Urinary bladder (tissue), 4 donors: ENCODE measurements around the gene SUFU. TPM values are rescaled to one million over a fixed set of nuclear protein-coding genes. Genes with fewer than 3 reads are reported as not detected.

Experiments
- DNase-seq: peaks from one replicate; pipeline ENCODE4 v3.0.0-alpha.2; 2015; ENCODE audit errors: extremely low spot score
- H3K27ac ChIP-seq: one replicate; pipeline ENCODE4 v1.5.1; 2013; ENCODE audit warnings: low read depth, mild to moderate bottlenecking, moderate library complexity
- H3K36me3 ChIP-seq: one replicate; pipeline ENCODE4 v1.6.1; 2013; ENCODE audit warnings: mild to moderate bottlenecking, moderate library complexity; ENCODE audit not compliant: insufficient read depth
- H3K4me1 ChIP-seq: one replicate; pipeline ENCODE4 v1.6.1; 2013; ENCODE audit warnings: mild to moderate bottlenecking, moderate library complexity; ENCODE audit not compliant: insufficient read depth
- H3K4me3 ChIP-seq: one replicate; pipeline ENCODE4 v1.5.1; 2013; ENCODE audit warnings: low read depth, low read length
- WGBS: extraction: QIAGEN DNeasy Blood & Tissue Kit; methylation state at CpG from one replicate; pipeline ENCODE4 v1.1.7; 2013; 5-methylcytosine and 5-hydroxymethylcytosine counted together
- polyA plus RNA-seq: library from polyadenylated mRNA; stranded (reverse); fragments of 200-250 nt; gene quantifications from one replicate; pipeline ENCODE4 v1.2.3, GENCODE V29; 2013
- total RNA-seq: library from RNA; depleted of rRNA; stranded (reverse); fragments of >200 nt; gene quantifications from one replicate; pipeline ENCODE4 v1.2.3, GENCODE V29; 2014
- donor health status: healthy with polysubstance abuse.
- donor health status: healthy.

SUFU gene
- total and polyA plus RNA-seq, 2 donors: 8.1 to 11.2 TPM

DNA sequence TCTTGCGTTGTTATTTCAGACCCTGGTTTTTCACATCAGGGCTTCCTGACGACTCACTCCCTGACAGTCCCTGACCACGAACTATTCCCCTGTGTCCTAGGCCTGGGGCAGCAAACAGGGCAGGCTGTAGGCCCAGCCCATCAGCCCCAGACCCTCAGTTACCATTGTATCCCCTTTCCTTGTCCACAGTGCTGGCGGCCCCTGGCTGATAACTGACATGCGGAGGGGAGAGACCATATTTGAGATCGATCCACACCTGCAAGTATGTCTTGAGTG, 90.0 kb downstream of the SUFU start:
- no peak overlapping the region for H3K4me3 ChIP-seq
- H3K27ac ChIP-seq: no peak overlapping the region
- WGBS: 91% methylated on average over 6 of the region's 6 CpGs
- H3K4me1 ChIP-seq: peaks cover 2% of the 10 kb centered on the region
- no peak for DNase-seq
- H3K36me3 ChIP-seq: no peaks in the 10 kb centered on the region

DNA sequence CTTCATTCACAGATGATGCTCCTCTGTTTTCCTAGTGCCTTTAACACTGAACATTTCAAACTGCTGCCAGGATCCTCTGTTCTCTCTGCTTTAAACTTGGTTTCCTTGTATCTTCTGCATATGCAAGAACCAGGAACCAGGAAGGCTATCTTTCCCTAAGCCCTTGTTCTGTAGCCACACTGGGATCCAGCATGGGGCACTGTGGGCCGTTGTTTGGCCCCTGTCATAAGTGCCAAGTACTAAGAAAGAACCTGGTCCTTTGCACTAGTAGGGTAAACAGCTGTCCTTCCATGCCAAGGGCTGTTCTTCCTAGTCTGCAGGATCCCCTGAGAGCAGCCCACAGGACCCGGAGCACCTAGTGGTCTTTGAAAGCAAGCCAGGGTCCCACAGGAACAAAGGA, 91.5 kb downstream of the SUFU start:
- H3K4me1 ChIP-seq: peaks cover 2% of the 10 kb centered on the region
- H3K4me3 ChIP-seq: no peak overlapping the region
- 45% methylated on average over 2 of the region's 2 CpGs for WGBS
- no peak for DNase-seq
- no peaks in the 10 kb centered on the region for H3K36me3 ChIP-seq
- H3K27ac ChIP-seq: no peak overlapping the region

DNA sequence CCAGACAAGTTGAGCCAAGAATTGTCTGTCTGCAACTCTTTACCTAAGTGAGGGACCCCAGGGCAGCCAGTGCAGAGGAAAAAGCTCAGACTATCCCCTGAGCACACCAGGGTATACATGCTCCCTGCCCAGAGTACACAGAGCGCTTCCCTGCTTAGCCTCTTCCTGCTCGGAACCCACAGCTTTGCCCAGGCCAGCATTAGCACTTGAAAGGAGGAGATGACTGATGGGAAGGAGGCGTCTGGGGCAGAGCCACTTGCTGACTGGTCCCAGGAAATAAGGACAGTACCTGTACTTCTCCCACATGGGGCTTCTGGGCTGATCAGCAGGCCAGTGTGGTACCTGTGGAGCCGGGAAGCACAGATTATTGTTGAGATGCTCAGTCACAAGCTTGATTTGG, 92.1 kb downstream of the SUFU start:
- Histone ChIP-seq H3K27ac (no peak overlapping the region), H3K4me1 (peaks cover 2% of the 10 kb centered on the region), H3K36me3 (no peaks in the 10 kb centered on the region), H3K4me3 (no peak overlapping the region)
- WGBS: 81% methylated on average over 4 of the region's 4 CpGs
- no peak for DNase-seq

DNA sequence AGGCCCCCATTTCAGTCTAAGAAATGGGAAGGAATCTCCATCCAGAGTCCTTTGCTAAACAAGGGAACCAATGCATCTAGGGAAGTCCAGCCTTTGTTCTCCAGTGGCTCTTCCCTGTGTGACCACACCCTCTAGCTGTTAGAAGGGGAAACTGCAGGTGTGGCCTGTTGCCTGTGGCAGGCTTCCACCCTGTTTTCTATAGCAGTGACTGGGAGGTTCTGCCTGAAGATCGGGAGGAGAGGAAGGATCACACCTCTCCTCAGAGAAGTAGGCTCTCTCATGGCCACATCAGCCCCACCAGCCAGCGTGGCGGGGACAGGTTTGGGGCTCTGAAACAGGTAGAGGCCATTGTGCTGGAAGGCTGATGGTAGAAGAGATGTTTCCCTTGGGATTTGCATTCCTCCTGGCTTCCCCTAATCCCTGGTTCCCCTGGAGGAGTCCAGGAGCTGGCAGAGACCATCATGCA, 92.8 kb downstream of the SUFU start:
- no peak for DNase-seq
- 58% methylated on average over 3 of the region's 3 CpGs for WGBS
- Histone ChIP-seq H3K27ac (no peak overlapping the region), H3K4me1 (peaks cover 2% of the 10 kb centered on the region), H3K4me3 (no peak overlapping the region), H3K36me3 (no peaks in the 10 kb centered on the region)

DNA sequence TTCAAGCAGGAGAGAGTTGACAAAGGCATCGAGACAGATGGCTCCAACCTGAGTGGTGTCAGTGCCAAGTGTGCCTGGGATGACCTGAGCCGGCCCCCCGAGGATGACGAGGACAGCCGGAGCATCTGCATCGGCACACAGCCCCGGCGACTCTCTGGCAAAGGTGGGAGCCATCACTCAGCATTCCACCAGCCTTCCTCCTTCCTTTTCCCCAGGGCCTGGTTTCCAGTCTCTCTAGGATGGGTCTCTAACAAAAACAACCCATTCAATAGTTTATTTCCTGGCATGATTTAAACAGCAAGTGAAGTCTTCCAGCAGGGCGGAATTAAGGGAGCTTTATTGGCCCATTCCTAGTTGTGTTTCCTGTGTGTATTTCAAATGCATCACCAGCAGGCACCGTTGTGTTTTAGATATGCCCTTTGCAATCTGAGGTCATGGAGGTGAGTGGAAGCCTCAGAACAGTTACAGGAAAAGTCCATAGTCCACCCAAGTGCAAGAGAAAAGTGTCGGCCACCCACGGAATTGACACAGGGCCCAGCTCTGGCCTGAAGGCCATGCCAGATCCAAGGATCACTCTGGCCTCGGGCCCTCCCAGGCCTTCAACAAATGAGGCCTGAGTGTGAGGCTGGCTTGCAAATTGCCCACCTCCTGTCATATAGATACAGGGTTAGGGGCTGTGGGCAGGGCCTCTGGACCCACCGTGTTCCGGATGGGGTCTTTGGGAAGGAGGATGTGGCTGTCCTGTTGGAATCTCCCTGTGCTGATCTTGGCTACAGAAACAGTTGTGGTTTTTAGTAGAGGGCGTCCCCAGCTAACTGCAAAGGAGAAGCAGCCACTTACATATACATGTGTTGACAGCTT, 93.6 kb downstream of the SUFU start:
- 40% methylated on average over 16 of the region's 16 CpGs for WGBS
- DNase-seq: no peak
- H3K36me3 ChIP-seq: no peaks in the 10 kb centered on the region
- H3K4me1 ChIP-seq: peaks cover 2% of the 10 kb centered on the region
- H3K4me3 ChIP-seq: no peak overlapping the region
- H3K27ac ChIP-seq: no peak overlapping the region

DNA sequence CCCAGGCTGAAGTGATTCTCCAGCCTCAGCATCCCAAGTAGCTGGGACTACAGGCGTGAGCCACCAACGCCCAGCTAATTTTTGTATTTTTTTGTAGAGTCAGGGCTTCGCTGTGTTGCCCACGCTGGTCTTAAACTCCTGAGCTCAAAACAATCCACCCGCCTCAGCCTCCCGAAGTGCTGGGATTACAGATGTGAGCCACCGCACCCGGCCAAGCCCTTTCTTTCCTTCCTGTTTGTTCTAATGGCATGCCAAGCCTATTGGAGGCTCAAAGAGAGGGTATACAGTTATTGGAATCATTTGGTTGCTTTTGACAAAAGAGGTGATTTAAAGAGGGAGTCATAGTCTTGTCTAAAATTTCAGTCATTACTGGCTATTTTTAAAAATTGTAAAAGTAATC, 94.5 kb downstream of the SUFU start:
- H3K36me3 ChIP-seq: no peaks in the 10 kb centered on the region
- peaks cover 2% of the 10 kb centered on the region for H3K4me1 ChIP-seq
- no peak overlapping the region for H3K4me3 ChIP-seq
- peak overlapping the region; percentile 41 for H3K27ac ChIP-seq
- WGBS: 72% methylated on average over 8 of the region's 8 CpGs
- DNase-seq: no peak

DNA sequence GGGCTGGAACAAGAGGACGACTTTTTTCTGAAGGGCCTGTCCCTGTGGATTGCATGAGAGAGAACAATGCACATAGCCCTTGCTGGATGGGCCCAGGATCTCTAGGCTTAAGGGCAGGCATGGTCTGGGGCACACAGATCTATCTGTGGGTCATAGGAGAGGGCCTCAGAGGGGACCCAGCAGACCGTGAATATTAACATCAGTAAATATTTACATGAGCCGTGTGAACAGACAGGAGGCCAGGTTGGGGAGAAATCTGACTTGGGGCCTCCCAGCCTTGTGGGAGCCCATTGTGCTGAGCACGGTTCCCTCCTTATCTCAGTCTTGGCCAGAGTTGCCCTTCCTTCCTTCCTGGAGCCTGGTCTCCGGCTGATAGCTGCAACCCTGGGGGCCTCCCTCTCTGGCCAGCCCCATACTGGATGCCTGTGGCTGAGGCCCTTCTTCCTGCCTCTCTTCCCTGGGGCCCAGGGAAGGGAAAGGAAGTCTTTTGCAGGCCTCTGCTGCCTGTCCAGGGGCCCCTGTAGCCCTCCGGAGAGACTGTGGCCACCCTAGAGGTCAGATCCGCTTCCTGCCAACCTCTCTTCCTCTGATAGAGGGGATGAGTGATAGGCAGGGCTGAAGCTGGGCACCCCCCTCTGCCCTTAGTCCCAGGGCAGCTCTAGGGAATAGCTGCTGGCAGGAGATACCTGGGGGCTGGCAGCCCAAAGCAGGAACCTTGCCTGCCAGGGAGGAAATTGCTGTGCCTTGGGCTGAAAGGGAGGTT, 96.0 kb downstream of the SUFU start:
- 58% methylated on average over 7 of the region's 7 CpGs for WGBS
- Histone ChIP-seq H3K27ac (no peak overlapping the region), H3K36me3 (no peaks in the 10 kb centered on the region), H3K4me3 (no peak overlapping the region), H3K4me1 (peaks cover 2% of the 10 kb centered on the region)
- no peak for DNase-seq

DNA sequence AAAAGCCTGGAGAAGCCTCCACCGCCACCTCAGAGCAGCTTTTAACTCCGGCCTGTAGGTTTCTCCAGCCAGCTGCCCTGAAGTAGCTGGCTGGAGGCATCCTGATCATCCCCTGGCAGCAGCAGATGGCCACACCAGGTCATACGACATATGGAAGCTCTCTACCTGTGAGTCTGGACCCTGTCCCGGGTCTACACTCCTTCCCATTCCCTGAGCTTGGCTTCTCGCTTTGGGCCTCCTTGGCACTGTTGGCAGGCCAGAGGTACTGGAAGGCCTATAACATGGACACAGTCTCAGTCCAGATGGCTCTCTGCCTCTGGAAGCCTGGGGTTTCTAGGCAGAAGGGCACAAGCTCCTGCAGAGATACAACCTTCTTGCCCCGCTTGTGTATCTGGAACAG, 97.0 kb downstream of the SUFU start:
- H3K4me1 ChIP-seq: peaks cover 2% of the 10 kb centered on the region
- no peak overlapping the region for H3K4me3 ChIP-seq
- no peak overlapping the region for H3K27ac ChIP-seq
- no peaks in the 10 kb centered on the region for H3K36me3 ChIP-seq
- WGBS: 92% methylated on average over 6 of the region's 6 CpGs
- DNase-seq: no peak

DNA sequence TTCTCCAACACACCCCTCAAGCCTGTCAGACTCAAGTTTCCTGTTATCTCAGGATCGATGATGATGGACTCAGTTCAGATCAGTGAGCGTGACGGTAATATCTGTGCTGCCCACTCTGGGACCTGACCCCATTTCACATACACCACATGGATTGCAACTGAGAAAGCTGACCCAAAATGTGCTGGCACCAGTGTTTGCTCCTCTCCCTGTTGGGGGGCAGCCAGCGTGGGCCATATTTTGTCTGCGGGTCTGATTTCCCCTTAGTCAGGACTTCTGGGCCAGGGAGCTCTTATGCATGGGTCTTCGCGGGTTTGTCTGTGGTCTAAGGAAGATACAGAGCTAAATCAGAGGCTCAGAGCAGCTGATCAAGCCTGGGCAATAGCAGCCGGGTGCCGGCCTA, 97.9 kb downstream of the SUFU start:
- H3K4me3 ChIP-seq: no peak overlapping the region
- 93% methylated on average over 9 of the region's 9 CpGs for WGBS
- peaks cover 2% of the 10 kb centered on the region for H3K4me1 ChIP-seq
- DNase-seq: no peak
- no peak overlapping the region for H3K27ac ChIP-seq
- no peaks in the 10 kb centered on the region for H3K36me3 ChIP-seq

DNA sequence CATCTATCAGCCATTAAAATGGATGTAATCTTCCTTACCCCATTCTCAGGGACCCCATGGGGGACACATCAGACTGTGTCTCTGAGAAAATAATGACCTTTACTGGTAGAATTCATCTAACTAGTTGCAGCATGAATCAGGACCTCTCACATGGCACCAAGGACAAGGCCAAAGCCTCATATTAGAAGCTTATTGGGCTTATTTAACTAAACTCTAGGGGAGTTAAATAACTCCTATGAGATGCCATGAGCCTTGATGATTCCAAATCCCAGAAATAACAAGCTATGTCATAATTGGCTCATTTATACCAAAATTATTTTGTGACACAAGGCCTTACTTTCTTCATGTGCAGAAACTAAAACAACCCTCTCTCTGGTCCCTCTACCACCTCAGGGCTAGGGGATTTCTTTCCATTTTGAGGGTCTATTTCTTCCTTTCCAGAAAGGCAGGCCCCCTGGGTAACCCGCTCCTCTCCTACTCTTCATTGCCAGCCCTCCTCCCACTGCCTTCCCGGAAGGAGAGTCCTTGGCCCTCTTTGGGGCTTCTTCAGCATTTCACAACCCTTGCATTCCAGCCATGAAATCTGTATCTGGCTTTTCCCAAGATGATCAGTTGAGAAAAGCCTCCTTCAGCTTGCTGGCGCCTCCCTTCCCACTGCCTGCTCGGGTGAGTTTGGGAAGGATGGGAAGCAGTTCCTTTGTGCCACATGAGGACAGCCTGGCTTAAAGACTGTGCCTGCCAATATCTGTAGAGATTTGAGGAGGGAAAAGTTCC, 98.7 kb downstream of the SUFU start:
- 69% methylated on average over 4 of the region's 4 CpGs for whole genome bisulfite sequencing
- no peaks in the 10 kb centered on the region for H3K4me1 ChIP-seq

DNA sequence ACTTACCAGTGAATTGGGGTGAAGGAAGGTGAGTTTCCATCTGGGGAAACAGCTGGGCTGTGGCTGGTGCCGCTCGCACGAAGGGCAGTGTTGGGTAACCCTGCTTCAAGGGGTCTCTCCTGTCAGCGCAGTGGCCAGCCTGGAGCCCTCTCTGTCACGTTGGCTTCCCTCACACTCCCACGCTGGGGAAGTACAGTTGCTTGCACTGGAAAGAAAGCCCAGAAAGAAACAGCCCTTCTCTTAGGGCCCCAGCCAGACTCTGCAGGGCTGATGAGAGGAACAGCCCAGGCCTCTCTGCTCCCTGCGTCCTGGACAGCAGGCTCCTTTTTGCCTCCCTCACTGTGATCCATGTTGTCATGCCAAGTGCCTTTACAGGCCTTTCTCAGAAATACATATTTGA, 100.2 kb downstream of the SUFU start:
- DNase-seq: no peak
- Histone ChIP-seq H3K4me1 (no peaks in the 10 kb centered on the region), H3K36me3 (no peaks in the 10 kb centered on the region), H3K27ac (peak overlapping the region; percentile 42), H3K4me3 (no peak overlapping the region)
- 79% methylated on average over 7 of the region's 7 CpGs for WGBS

More for the DNA sequence above, 98.7 kb downstream of the SUFU start:
- H3K4me3 ChIP-seq: no peak overlapping the region
- H3K36me3 ChIP-seq: no peaks in the 10 kb centered on the region
- DNase-seq: no peak
- H3K27ac ChIP-seq: no peak overlapping the region

DNA sequence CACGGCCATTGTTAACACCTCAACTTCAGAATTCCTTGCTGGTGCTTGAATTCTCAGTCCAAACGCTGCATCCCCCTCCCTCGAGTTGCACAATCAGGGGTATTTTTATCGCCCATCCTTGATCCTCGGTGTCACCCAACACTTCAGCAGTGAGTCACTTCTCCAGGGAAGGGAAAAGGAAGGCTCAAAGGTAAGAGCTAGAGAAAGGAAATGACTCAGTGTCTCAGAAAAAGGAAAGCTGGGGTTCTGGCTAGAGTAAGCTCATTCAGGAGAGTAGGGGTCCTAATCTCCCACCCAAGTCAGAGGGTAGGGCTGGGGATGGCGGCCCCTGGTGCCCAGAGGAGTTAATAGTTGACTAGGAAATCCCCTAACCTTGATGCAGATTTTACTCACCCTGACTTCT, 100.7 kb downstream of the SUFU start:
- Histone ChIP-seq H3K36me3 (no peaks in the 10 kb centered on the region), H3K4me3 (no peak overlapping the region), H3K4me1 (no peaks in the 10 kb centered on the region), H3K27ac (no peak overlapping the region)
- WGBS: 70% methylated on average over 6 of the region's 6 CpGs
- no peak for DNase-seq

DNA sequence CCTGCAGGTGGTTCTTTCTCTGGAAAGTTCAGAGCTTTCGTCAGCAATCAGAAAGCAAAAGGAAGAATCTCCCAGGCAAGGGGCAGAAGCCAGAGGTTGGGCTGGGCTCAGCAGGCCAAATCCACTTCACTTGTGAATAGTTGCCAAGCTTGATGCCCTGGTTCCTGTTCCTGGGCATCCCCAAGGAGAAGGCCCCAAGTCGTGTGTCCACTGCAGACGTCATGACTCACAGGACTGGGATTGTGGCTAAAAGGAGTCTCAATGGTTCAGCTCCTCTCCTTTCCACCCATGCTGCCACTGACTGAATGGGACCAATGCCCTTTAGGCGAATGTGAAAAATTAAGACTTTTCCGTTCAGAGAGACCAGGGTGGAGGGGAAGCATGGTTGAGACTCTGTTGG, 101.9 kb downstream of the SUFU start:
- no peaks in the 10 kb centered on the region for H3K36me3 ChIP-seq
- no peak for DNase-seq
- H3K4me1 ChIP-seq: no peaks in the 10 kb centered on the region
- H3K4me3 ChIP-seq: no peak overlapping the region
- 92% methylated on average over 5 of the region's 5 CpGs for WGBS
- H3K27ac ChIP-seq: no peak overlapping the region

DNA sequence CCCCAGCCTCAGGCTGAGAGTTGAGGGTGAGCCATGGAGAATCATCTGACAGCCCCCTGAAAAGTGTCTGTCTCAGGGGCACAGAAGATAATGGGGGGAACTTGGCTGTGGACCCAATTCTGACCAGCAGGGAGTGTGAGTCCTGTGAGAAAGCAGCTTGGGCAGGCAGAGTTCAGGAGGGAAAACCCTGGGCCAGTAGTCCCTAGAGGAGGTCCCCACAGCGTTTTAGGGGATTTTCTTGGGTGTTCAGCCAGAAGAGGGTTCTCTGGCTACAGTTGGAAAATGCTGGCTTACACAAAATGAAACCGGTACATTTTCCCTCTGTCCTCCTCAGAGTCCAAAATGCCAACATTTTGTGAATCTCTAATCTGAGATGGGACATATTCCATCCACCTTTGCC, 104.7 kb downstream of the SUFU start:
- WGBS: 76% methylated on average over 2 of the region's 2 CpGs
- no peaks in the 10 kb centered on the region for H3K36me3 ChIP-seq
- H3K27ac ChIP-seq: no peak overlapping the region
- no peak for DNase-seq
- no peak overlapping the region for H3K4me3 ChIP-seq
- no peaks in the 10 kb centered on the region for H3K4me1 ChIP-seq
